Calu3 (cell line): ENCODE measurements around the gene NR1D1. TPM values are rescaled to one million over a fixed set of nuclear protein-coding genes. Genes with fewer than 3 reads are reported as not detected.

Experiments
- BruUV-seq: library from RNA; stranded (reverse); fragments of 400-500 nt; replicated peaks from 2 replicates; lab custom pipeline; 2021; lab: Mats Ljungman, UMichigan
- CTCF ChIA-PET: fragments of 300-600 bp; sonication (Branson Sonifier 250); formaldehyde crosslinking; loops from one replicate; lab custom pipeline; 2022; ENCODE audit warnings: antibody characterized with exemption; lab: Charles Lee
- DNase-seq: peaks from one replicate; pipeline ENCODE4 v3.0.0; 2022
- H3K27ac Mint-ChIP-seq: one replicate; pipeline ENCODE4 v1.8.0; 2022; ENCODE audit warnings: mixed read lengths; ENCODE audit not compliant: unreplicated experiment
- H3K27me3 Mint-ChIP-seq: one replicate; pipeline ENCODE4 v1.8.0; 2022; ENCODE audit warnings: mixed read lengths; ENCODE audit not compliant: unreplicated experiment
- H3K36me3 Mint-ChIP-seq: one replicate; pipeline ENCODE4 v1.8.0; 2022; ENCODE audit warnings: mild to moderate bottlenecking, moderate library complexity, mixed read lengths; ENCODE audit not compliant: insufficient read depth, unreplicated experiment
- H3K4me1 Mint-ChIP-seq: one replicate; pipeline ENCODE4 v1.8.0; 2022; ENCODE audit warnings: mild to moderate bottlenecking, low read depth, mixed read lengths; ENCODE audit not compliant: unreplicated experiment
- H3K4me3 Mint-ChIP-seq: one replicate; pipeline ENCODE4 v1.8.0; 2022; ENCODE audit warnings: mild to moderate bottlenecking, low read depth, moderate library complexity, mixed read lengths; ENCODE audit not compliant: unreplicated experiment
- H3K9me3 Mint-ChIP-seq: one replicate; pipeline ENCODE4 v1.8.0; 2022; ENCODE audit warnings: low read depth, mixed read lengths; ENCODE audit not compliant: unreplicated experiment
- intact Hi-C: fragments of 100-400 bp; cut with micrococcal nuclease; formaldehyde crosslinking; loops from one replicate; pipeline ENCODE4 v1.10.0; 2022; ENCODE audit not compliant: unreplicated experiment
- total RNA-seq: library from RNA; stranded (reverse); gene quantifications from 2 replicates; pipeline ENCODE4 v1.2.3, GENCODE V29; 2022
- TF ChIP-seq, protein P1 (sequence below): fragments of 200-600 bp; IDR thresholded peaks from one replicate; pipeline ENCODE4 v1.8.0; 2022; ENCODE audit warnings: antibody characterized with exemption; ENCODE audit not compliant: unreplicated experiment

Gene NR1D1
- total RNA-seq, 1 experiment from 2014 or later = 36.4 TPM

- TF ChIP-seq, protein P1, sequence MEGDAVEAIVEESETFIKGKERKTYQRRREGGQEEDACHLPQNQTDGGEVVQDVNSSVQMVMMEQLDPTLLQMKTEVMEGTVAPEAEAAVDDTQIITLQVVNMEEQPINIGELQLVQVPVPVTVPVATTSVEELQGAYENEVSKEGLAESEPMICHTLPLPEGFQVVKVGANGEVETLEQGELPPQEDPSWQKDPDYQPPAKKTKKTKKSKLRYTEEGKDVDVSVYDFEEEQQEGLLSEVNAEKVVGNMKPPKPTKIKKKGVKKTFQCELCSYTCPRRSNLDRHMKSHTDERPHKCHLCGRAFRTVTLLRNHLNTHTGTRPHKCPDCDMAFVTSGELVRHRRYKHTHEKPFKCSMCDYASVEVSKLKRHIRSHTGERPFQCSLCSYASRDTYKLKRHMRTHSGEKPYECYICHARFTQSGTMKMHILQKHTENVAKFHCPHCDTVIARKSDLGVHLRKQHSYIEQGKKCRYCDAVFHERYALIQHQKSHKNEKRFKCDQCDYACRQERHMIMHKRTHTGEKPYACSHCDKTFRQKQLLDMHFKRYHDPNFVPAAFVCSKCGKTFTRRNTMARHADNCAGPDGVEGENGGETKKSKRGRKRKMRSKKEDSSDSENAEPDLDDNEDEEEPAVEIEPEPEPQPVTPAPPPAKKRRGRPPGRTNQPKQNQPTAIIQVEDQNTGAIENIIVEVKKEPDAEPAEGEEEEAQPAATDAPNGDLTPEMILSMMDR = no peak
- H3K36me3 Mint-ChIP-seq = no peaks in the 10 kb centered on the region
- CTCF ChIA-PET = interaction anchor here (0.6 to 37.1 kb wide), 14 partner anchors 10 to 198 kb away, joined by 3 to 1006 read pairs (median 6); partner anchors contain the start of genes MED24, NR1D1 and THRA
- no peaks in the 10 kb centered on the region for H3K4me1 Mint-ChIP-seq
- no TSS peak for BruUV-seq
- no peaks in the 10 kb centered on the region for H3K9me3 Mint-ChIP-seq
- no peak overlapping the region for H3K4me3 Mint-ChIP-seq
- no peak for DNase-seq
- H3K27me3 Mint-ChIP-seq = no peaks in the 10 kb centered on the region
- no peak overlapping the region for H3K27ac Mint-ChIP-seq
- intact Hi-C loops = no loop called here
These were observed 15.9 kb downstream of the NR1D1 start for GRCh38 chr17:40084477-40084876.

- CTCF ChIA-PET = interaction anchor here (0.7 to 37.1 kb wide), 7 partner anchors 9 to 210 kb away, joined by 3 to 1006 read pairs (median 18); partner anchors contain the start of genes MED24, NR1D1 and THRA
- no peak for DNase-seq
- H3K27ac Mint-ChIP-seq = no peak overlapping the region
- peaks cover 16% of the 10 kb centered on the region for H3K36me3 Mint-ChIP-seq
- H3K9me3 Mint-ChIP-seq = no peaks in the 10 kb centered on the region
- intact Hi-C loops = no loop called here
- H3K4me3 Mint-ChIP-seq = no peak overlapping the region
- peaks cover 28% of the 10 kb centered on the region for H3K4me1 Mint-ChIP-seq
- no peaks in the 10 kb centered on the region for H3K27me3 Mint-ChIP-seq
- TF ChIP-seq, protein P1 = no peak
- BruUV-seq = no TSS peak
These were observed 20.8 kb downstream of the NR1D1 start for GRCh38 chr17:40079545-40079944.

GRCh38 chr17:40076591-40076990 lies 23.8 kb downstream of the NR1D1 start:
- peaks cover 38% of the 10 kb centered on the region for H3K36me3 Mint-ChIP-seq
- BruUV-seq = no TSS peak
- no peak for DNase-seq
- no peak overlapping the region for H3K27ac Mint-ChIP-seq
- TF ChIP-seq, protein P1 = no peak
- CTCF ChIA-PET = interaction anchor here (1.7 to 37.1 kb wide), 15 partner anchors 8 to 377 kb away, joined by 5 to 1006 read pairs (median 45); partner anchors contain the start of genes CASC3, CSF3, ERBB2 and MED24
- no peaks in the 10 kb centered on the region for H3K27me3 Mint-ChIP-seq
- no peak overlapping the region for H3K4me3 Mint-ChIP-seq
- peaks cover 58% of the 10 kb centered on the region for H3K4me1 Mint-ChIP-seq
- no peaks in the 10 kb centered on the region for H3K9me3 Mint-ChIP-seq
- intact Hi-C loops = no loop called here

DNA sequence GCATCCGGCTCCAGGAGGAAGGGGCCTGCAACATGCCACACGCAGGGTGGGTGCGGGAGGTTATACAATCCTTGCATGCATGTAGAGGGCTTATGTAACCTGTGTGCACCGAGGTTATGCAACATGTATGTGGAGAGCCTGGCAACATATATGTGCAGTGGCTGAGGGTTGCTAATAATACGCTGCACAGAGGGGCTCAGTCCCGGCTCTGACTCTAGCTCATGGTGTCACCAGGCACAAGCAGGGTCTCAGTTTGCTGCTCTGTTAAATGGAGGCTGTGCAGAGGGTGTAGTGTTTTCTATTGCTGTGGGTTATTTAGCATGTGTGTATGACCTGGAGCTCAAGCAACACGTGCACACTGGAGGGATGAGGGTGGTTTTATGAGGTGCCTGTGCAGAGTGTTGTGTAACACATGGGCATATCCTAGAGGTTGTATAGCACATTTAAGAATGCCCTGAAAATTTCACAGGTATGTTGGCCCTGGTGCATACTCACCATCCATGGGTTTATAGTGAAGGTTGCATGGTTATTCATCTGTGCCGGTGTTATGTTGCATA lies 24.4 kb downstream of the NR1D1 start:
- CTCF ChIA-PET = interaction anchor here (0.5 to 37.1 kb wide), 73 partner anchors 9 to 1570 kb away, joined by 3 to 1006 read pairs (median 6); partner anchors contain the start of genes CASC3, CSF3, ERBB2 and MED24
- DNase-seq = no peak
- Mint-ChIP-seq H3K4me1 (peaks cover 64% of the 10 kb centered on the region), H3K27me3 (no peaks in the 10 kb centered on the region), H3K27ac (peak overlapping the region; percentile 6), H3K9me3 (no peaks in the 10 kb centered on the region), H3K36me3 (peaks cover 44% of the 10 kb centered on the region), H3K4me3 (peak overlapping the region; percentile 14)
- TF ChIP-seq, protein P1 = no peak
- TSS peak; percentile 12 for BruUV-seq
- intact Hi-C loops = loop anchor here (1.0 kb wide), 3 partner anchors 11 to 37 kb away; no protein-coding TSS in a partner anchor
